Measurements from ENCODE around the gene CALCOCO2.

The CALCOCO2 gene

DNA sequence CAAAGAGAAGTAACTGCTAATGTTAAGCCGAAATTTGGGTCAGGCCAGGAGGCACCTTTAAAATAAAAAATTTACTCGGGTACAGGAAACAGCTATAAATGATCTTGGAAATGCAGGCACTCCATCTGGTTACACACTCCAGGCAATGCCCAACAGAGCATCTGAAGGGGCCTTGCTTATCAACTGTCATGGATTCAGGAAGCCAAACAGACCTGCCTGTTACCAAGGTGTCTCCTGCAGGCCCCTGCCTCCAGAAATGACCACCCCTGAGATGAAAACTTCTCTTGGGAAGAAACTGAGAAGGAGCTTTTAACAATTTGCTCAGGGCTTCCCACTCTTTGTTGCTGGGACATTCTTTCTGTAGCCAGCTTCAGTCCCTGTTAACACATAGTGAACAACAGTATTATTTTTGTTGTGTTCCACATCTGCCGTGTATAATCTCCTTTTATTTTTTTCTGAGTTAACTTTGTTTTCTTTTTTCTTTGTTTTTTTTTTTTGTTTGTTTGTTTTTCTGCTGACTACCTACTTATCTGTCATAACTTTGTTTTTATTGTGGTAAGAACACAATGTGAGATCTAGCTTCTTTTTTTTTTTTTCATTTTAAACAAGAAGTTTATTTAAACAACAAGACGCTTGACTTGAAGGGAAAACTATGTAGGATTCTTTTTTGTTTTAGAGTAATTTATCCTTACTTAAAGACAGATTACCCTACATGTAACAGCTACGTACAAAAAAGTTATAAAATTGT is 43.0 kb downstream of the CALCOCO2 start:
- no peak for DNase-seq (ENCODE audit: low spot score)

DNA sequence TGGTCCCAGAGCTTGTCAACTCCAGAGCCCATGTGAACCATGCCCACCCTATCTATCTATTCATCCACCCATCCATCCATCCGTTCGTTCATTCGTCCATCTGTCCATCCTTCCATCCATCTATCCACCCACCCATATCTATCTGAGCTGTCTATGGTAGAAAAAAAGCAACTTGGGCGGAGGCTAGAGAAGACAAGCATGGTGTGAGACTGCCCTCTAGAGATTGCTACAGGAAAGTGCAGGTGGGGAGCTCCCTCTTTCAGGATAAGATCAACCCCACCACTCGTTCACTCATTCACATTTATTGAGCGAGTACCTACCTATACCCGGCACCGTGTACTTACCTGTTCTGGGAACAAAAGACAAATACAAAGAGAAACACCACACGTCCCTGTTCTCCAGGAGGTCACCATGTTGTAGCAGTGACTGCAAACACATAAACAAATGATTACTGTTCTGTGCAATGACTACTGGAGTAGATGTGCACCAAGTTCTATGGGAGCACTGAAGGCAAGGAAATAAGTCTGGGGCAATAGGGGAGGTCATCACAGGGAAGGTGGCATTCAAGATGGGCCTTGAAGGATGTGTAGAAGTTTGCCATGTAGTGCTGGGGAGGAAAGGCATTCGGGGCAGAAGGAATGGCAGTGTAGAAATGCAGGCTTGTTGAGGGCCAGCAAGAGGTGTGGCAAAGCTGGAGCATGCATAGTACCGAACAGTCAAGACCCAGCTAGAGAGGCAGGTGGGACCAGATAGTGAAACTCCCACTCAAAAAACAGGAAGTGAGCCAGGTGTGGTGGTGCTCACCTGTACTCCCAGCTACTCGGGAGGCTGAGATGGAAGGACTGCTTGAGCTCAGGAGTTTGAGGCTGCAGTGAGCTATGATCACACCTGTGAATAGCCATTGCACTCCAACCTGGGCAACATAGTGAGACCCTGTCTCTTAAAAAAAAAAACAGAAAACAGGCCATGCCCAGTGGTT is 48.4 kb downstream of the CALCOCO2 start:
- DNase-seq (ENCODE audit: low spot score) = peak; percentile 63

DNA sequence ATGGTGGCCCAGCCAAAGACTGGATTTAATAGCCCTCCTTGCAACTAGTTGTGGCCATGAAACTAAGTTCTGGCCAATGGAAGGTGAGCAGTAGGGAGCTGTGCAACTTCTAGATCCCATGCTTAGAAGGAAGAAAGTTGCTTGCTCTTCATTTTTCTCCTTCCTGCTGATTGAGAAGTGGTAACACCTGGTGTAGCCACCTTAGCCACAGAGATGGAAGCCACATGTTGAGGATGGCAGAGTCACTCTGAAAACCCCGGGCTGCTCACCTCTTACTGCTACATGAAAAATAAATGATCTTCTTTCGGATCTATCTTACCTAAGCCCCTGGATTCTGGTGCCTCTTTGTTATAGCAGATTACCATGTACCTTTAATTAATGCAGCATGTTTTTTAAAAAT is 51.4 kb downstream of the CALCOCO2 start:
- DNase-seq (ENCODE audit: low spot score) = no peak

DNA sequence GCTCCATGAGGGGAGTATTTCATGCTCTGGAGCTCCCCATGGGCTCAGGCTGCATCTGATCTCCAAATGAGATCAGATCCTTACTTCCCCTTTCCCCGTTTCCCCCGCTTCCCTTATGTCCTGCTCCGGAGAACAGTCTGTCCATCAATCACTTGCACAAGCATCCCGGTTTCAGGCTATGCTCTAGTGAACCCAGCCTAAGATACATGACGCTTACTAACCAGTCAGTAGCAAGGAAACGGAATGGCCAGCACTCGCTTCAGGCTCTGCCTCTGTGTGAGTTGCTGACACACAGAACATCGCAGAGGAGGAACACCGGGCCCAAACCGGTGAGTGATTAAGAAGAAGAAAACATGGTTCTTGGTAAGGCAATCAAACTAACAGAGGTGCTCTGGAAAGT is 52.3 kb downstream of the CALCOCO2 start:
- DNase-seq (ENCODE audit: low spot score) = no peak

DNA sequence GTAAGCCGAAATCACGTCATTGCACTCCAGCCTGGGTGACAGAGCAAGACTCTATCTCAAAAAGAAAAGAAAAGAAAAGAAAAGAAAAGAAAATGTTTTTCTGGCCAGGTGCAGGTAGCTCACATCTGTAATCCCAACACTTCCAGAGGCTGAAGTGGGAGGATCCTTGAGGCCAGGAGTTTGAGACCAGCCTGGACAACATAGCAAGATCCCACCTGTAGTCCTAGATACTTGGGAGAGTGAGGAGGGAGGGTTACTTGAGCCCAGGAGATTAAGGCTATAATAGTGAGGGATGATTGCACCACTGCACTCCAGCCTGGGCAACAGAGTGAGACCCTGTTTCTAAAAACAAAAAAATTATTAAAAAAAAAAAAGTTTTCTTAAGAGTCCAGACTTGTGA is 59.3 kb downstream of the CALCOCO2 start:
- DNase-seq (ENCODE audit: low spot score) = no peak

DNA sequence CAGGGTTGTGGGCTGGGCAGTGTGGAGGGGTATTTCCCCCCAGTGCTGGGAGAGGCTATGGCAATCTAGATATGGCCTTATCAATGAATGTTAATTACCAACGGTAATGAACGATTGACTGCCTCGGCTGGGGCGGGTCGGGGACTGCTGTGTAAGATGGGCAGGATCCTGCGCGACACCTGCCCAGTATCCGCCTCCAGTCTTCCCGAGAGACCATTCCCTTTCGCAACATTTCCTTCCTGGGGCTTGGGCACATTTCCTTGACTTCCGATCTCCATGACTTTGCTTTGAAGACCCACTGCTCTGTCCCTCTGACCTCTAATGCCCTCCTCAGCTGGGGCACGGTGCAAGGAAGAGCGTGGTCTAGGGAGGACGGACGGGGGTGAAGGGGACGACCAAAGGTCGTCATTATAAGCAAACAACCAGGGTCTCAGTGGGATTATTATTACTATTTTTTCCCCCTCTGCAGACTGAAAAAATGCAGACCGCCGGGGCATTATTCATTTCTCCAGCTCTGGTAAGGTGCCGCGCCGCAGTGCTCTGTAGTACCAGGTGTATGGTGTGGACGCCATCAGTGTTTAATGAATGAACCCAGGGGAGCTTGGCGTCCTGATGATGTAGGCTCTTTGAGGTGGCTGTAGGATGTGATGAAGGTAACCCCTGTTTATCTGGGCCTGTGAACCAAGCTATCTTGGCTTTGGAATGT is 62.3 kb downstream of the CALCOCO2 start:
- DNase-seq (ENCODE audit: low spot score) = no peak

DNA sequence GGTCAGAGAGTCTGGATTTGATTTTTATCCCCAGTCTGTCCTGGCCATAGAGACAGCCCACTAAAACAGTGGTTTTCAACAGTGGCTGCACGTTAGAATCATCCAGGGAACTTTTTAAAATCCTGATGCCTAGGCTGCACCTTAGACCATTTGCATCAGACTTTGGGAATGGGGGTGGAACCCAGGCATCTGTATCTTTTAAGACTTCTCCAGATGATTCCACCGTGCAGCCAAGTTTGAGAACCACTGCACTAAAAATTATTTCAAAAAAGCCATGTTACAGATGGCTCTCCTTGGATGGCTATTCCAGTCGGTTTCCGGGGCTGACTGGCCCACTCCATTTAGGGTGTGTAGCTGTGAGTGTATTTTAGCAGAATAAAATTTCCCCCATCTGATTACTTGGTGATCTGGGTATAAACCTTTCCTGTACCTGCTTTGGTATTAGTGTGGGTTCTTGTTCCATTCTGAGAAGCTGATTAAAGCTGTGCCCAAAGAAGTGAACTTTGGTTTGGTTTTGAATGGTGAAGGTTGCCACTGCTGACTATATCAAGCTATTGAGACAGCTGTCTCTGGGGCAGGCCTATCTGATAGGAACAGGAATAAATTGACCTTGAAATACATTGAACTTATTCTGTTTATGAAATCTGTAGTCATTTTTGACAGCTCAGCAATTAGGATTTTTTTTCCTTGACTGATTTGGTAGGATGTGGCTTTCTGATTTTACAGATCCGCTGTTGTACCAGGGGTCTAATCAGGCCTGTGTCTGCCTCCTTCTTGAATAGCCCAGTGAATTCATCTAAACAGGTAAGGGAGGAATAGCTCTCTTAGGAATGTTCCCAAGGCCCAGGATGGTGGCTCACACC is 63.0 kb downstream of the CALCOCO2 start:
- no peak for DNase-seq (ENCODE audit: low spot score)

DNA sequence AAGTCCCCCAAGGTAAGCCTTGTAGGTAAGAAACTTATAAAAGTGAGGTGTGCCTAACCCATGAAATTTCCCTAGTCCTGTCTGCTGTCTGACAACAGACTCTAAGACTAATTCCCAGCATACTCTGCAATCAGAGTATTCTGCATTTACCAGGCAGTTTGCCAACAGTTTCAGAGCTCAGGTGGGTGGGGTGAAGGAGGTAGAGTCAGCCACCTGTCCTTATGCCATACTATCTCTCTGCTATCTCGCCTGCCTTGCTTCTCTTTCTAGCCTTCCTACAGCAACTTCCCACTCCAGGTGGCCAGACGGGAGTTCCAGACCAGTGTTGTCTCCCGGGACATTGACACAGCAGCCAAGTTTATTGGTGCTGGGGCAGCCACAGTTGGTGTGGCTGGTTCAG is 64.1 kb downstream of the CALCOCO2 start:
- DNase-seq (ENCODE audit: low spot score) = no peak

DNA sequence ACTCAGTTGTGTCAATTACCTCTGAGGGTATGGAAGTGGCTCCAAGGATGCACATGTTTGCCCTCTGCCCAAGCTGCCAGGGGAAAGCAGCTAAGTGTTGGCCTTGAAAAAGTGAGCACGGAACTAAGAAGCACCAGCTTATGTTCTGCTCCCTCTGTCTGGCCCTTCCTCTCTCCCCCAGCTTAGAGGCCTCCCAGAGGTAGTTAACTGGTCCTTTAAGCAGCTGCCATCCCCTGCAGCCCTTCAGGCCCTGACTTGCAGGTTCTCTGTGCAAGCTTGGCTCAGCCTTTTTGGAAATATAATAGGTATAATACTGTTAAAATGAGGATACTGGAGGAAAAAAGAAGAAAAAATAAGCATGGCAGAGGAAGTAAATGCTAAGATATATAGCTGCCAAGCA is 70.4 kb downstream of the CALCOCO2 start:
- DNase-seq (ENCODE audit: low spot score) = no peak

DNA sequence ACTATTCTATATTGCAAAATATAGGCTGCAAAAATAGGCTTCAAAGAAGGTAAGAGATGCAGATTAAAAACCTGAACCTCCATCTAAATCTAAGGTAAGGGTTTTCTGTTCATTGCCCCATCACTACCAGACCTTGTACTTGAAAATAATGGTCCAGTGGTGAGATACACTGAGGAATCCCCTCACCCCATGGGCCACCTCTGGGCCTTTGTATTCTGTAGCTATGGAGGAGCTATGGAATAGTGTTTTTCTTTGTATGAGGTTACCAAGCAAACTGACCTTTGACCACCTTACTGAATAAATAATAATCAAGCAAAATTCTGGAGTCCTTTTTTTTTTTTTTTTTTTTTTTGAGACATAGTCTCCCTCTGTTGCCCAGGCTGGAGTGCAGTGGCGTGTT is 72.6 kb downstream of the CALCOCO2 start:
- no peak for DNase-seq (ENCODE audit: low spot score)

DNA sequence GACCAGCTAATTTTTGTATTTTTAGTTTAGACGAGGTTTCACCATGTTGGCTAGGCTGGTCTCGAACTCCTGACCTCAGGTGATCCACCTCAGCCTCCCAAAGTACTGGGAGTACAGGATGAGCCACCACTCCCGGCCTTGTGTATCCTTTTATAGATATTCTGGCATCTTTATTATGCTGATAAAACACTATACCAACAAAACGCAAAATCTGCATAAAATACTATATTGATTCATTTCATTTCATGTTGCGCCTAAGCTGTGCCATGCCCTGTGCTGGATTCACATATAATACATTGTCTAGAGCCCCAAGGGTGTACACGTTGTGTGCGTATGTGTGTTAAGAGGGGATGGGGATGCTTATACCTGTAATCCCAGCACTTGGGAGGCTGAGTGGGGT is 73.6 kb downstream of the CALCOCO2 start:
- DNase-seq (ENCODE audit: low spot score) = no peak

DNA sequence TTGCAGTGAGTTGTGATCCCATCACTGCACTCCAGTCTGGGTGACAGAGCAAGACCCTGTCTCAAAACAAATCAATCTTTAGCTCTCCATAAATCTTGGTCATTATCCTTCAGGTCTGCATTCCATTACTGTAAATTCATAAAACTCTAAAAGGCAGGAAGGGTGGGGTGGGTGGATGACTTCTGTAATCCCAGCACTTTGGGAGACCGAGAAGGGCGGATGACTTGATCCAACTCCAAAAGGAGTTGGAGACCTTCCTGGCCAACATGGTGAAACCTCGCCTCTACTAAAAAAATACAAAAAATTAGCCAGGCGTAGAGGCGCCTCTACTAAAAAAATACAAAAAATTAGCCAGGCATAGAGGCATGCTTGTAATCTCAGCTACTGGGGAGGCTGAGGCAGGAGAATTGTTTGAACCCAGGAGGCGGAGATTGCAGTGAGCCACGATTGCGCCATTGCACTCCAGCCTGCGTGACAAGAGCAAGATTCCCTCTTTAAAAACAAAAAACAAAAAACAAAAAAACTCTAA is 75.2 kb downstream of the CALCOCO2 start:
- no peak for DNase-seq (ENCODE audit: low spot score)

DNA sequence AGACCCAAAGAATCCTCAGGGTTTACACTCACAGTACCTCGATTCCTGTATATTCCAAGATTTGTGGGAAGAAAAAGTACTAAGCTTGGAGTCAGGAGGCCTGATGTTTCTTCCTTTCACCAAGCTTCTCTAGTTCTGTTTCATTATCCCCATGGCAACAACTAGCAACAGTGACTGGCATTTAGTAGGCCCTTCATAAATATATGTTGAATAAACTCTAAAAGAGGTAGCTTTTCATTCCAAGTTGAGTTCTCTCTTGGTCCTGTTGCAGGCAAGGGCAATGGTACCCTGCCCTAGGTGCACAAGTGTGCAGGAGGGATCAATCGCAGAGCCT is 76.8 kb downstream of the CALCOCO2 start:
- DNase-seq (ENCODE audit: low spot score) = no peak

DNA sequence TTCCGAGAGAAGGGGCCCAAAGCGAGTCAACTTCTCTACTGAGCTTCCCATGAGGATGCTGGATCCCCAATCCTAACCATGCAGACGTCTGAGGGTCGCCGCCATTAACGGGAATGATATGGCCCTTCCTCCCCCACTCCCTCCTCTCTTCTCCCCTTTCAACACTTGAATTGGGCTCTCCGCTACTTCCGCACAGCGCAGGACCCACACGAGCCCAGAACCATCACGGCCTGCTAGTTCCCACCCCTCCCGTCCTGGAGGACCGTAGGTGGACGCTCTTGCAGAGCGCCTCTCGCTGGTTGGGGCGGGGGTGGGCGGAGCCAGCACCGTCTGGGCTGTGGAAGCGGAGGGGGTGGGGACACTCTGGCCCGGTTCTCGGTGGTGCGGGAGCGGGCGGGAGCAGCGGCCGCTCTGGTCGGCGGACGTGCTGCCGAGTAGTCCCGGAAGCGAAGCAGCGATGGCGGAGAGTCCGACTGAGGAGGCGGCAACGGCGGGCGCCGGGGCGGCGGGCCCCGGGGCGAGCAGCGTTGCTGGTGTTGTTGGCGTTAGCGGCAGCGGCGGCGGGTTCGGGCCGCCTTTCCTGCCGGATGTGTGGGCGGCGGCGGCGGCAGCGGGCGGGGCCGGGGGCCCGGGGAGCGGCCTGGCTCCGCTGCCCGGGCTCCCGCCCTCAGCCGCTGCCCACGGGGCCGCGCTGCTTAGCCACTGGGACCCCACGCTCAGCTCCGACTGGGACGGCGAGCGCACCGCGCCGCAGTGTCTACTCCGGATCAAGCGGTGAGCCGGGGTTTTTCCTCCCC is 77.4 kb downstream of the CALCOCO2 start, which contains the start of gene UBE2Z:
Gene UBE2Z, plus strand, starts transcription at position 361 of the 797 bp plus-strand sequence. Its CDS starts 97 bp downstream, at position 458.
- DNase-seq (ENCODE audit: low spot score) = peak; percentile 95

DNA sequence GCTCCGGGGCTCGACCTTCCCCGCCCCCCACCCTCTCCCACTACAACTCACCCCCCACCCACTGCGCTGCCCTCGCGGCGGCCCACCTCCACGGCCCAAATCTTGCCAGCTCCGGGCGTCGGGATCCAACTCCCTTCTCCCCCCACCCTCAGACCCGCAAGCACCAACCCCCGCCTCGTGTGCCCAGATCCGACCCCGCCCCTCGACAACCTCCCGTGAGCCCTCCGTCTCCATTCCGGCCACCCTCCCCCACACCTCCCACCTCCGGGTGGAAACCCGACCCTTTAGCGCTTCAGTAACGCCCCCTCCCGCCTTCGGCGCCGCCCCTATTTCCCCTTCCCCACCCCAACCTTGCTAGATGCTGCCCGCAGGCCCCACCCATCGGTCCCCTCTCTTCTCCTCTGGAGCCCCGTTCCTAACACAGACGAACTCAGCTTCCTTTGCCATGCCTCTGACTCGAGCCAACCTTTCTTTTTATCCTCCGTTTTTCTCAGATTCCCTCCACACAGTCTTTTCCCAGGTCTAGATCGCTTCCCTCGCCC is 78.1 kb downstream of the CALCOCO2 start:
- peak; percentile 86 for DNase-seq (ENCODE audit: low spot score)

DNA sequence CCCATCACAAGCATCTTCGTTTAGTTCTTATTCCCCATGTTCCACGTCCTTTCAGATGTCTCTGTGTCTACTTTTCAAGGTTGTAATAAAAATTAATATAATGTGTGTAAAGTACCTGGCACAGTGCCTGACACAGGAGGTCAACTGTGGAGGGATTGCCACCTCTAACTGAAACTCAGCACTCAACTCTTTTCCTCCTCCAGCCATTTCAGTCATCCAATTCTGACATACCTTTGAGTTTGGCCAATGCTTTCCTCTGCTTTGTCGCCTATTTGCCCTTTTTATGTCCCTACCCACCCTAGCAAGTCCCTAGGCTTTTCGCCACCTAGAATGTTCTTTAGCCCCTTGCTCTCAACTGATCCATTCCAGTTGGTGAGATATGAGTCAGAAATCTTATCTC is 78.9 kb downstream of the CALCOCO2 start:
- DNase-seq (ENCODE audit: low spot score) = no peak

DNA sequence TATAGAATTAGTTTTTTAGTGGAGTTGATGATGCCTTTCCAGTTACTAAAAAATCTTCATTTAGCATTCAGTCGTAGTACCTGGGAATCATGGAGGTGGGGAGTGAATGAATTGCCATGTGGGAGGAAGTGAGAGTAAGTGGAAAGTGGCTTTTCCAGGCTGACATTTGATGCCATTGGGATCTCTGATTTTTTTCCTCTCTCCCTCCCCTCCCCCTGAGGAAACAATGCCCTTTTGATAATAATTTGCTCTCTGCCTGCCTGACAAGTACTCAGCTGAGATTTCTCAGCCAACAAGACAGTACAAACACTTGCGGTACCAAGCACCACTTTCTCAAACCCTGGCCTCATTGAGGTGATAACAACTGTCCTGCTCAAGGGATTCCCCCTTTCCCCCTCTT is 79.5 kb downstream of the CALCOCO2 start:
- DNase-seq (ENCODE audit: low spot score) = no peak

DNA sequence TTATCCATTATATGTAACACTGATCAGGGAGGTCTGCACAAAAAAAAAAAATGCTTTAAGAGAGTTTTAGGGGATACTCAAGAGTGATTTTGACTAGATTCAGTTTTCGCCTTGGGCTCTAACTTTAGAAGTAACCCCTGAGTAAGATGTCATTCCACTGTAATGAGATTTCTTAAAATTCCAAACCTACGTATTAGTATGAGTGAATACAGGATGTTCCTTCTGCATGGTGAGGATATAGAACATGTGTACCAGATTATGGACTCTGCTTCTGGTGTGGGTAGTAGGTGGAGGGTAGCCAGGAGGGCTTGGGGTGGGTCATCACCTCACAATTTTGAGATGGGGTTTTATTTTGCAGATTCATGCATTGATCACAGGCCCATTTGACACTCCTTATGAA is 81.6 kb downstream of the CALCOCO2 start:
- no peak for DNase-seq (ENCODE audit: low spot score)
